Ishikawa (cell line): ENCODE data around the gene RNF224.

Experiments used
- CEBPB ChIP-seq: IDR thresholded peaks from 2 replicates; pipeline ENCODE4 v1.6.1; 2012
- CREB1 ChIP-seq: IDR thresholded peaks from 2 replicates; pipeline ENCODE4 v1.6.1; 2012; ENCODE audit warnings: low read depth
- EP300 ChIP-seq: IDR thresholded peaks from 2 replicates; pipeline ENCODE4 v1.6.1; 2012; ENCODE audit warnings: borderline replicate concordance
- REST ChIP-seq: IDR thresholded peaks from 2 replicates; pipeline ENCODE4 v1.6.1; 2012; ENCODE audit warnings: low read depth, mild to moderate bottlenecking
- TEAD4 ChIP-seq: IDR thresholded peaks from 2 replicates; pipeline ENCODE4 v1.6.1; 2012
- USF1 ChIP-seq: IDR thresholded peaks from 2 replicates; pipeline ENCODE4 v1.6.1; 2012
- YY1 ChIP-seq: IDR thresholded peaks from 2 replicates; pipeline ENCODE4 v1.6.1; 2012; ENCODE audit warnings: low read depth

- TF ChIP-seq EP300 (no peak), REST (no peak), CEBPB (no peak), USF1 (no peak), CREB1 (no peak), TEAD4 (no peak), YY1 (no peak)
Measured at GRCh38 chr9:137185921-137186320, 41.4 kb upstream of the RNF224 start.
